Pulmonary artery endothelial cell (primary cell): Measurements from ENCODE around the gene COLQ. TPM values are rescaled to one million over a fixed set of nuclear protein-coding genes. Genes with fewer than 3 reads are reported as not detected.
"Not testable (repeated sequence)": the region's sequence is repeated elsewhere in the genome, so short reads cannot be mapped to it uniquely, and the experiment has no call there.

ENCODE experiments used
- DNase-seq: peaks from one replicate; pipeline ENCODE4 v3.0.0-alpha.2; 2011; ENCODE audit warnings: low read depth, low spot score
- total RNA-seq: library from RNA; depleted of rRNA; stranded (reverse); fragments of >200 nt; gene quantifications from 2 replicates; pipeline ENCODE4 v1.2.3, GENCODE V29; 2014

Gene COLQ
- total RNA-seq: 0.07 and 0.25 TPM in 2 replicates

GRCh38 chr3:15521573-15521965, at the start of gene COLQ:
COLQ (minus strand) TSS chr3:15521706; CDS start chr3:15521625, 81 bp downstream.
- no peak for DNase-seq

- no peak for DNase-seq
These were observed 41.7 kb upstream of the COLQ start for GRCh38 chr3:15563190-15563589.

- DNase-seq: no peak
These were observed 41.1 kb upstream of the COLQ start for GRCh38 chr3:15562560-15562959.

GRCh38 chr3:15558581-15558980, 37.1 kb upstream of the COLQ start:
- DNase-seq: no peak

- peak; percentile 49 for DNase-seq
These were observed 36.0 kb upstream of the COLQ start for GRCh38 chr3:15557511-15557946.

GRCh38 chr3:15556512-15556911, 35.0 kb upstream of the COLQ start:
- DNase-seq: no peak

GRCh38 chr3:15553749-15554148, 32.2 kb upstream of the COLQ start:
- no peak for DNase-seq

GRCh38 chr3:15551902-15552301, 30.4 kb upstream of the COLQ start:
- DNase-seq: no peak

- DNase-seq: no peak
These were observed 28.3 kb upstream of the COLQ start for GRCh38 chr3:15549846-15550245.

- DNase-seq: peak; percentile 5
These were observed 21.1 kb upstream of the COLQ start for GRCh38 chr3:15542614-15543013.

GRCh38 chr3:15541371-15541770, 19.9 kb upstream of the COLQ start:
- no peak for DNase-seq

GRCh38 chr3:15539066-15539465, 17.6 kb upstream of the COLQ start:
- DNase-seq: no peak

- no peak for DNase-seq
These were observed 16.8 kb upstream of the COLQ start for GRCh38 chr3:15538345-15538744.

- DNase-seq: no peak
These were observed 15.3 kb upstream of the COLQ start for GRCh38 chr3:15536856-15537255.

GRCh38 chr3:15535732-15536131, 14.2 kb upstream of the COLQ start:
- no peak for DNase-seq

GRCh38 chr3:15532614-15533013, 11.1 kb upstream of the COLQ start:
- not testable (repeated sequence) for DNase-seq

GRCh38 chr3:15531346-15531745, 9.8 kb upstream of the COLQ start:
- no peak for DNase-seq

- DNase-seq: no peak
These were observed 7.5 kb upstream of the COLQ start for GRCh38 chr3:15528854-15529537.

- no peak for DNase-seq
These were observed 5.5 kb upstream of the COLQ start for GRCh38 chr3:15527031-15527459.

GRCh38 chr3:15525790-15526189, 4.3 kb upstream of the COLQ start:
- no peak for DNase-seq

GRCh38 chr3:15523660-15524417, 2.3 kb upstream of the COLQ start:
- DNase-seq: no peak

- DNase-seq: no peak
These were observed 510 bp upstream of the COLQ start for GRCh38 chr3:15522016-15522415.
